ENCODE results near the gene ATRN. TPM values are rescaled to one million over a fixed set of nuclear protein-coding genes. Genes with fewer than 3 reads are reported as not detected.

Gene ATRN
- total RNA-seq, 2 donors from 2014 or later = 17.0 to 23.1 TPM

GRCh38 chr20:3447321-3447720, 23.5 kb upstream of the ATRN start:
- DNase-seq = no peak
- no peak for TF ChIP-seq CTCF (IDR thresholded peaks at IDR 0.05)
- Histone ChIP-seq H3K36me3 (no peaks in the 10 kb centered on the region), H3K27ac (no peak overlapping the region), H3K9ac (ENCODE audit: low read depth in 2 of 2, low read length in 2 of 2) (no peak overlapping the region), H3K27me3 (peaks cover 3% of the 10 kb centered on the region), H3K4me1 (no peaks in the 10 kb centered on the region), H3K9me3 (no peaks in the 10 kb centered on the region), H3K4me3 (no peak overlapping the region)
- intact Hi-C loops (cut with DNase I) = no loop called here

GRCh38 chr20:3449319-3449718, 21.5 kb upstream of the ATRN start:
- H3K36me3 ChIP-seq = no peaks in the 10 kb centered on the region
- H3K4me1 ChIP-seq = no peaks in the 10 kb centered on the region
- peaks cover 3% of the 10 kb centered on the region for H3K27me3 ChIP-seq
- DNase-seq = no peak
- intact Hi-C loops (cut with DNase I) = no loop called here
- no peak overlapping the region for H3K9ac ChIP-seq (ENCODE audit: low read depth in 2 of 2, low read length in 2 of 2)
- no peak overlapping the region for H3K4me3 ChIP-seq
- no peaks in the 10 kb centered on the region for H3K9me3 ChIP-seq
- TF ChIP-seq CTCF (IDR thresholded peaks at IDR 0.05) = no peak
- H3K27ac ChIP-seq = no peak overlapping the region

- no peak overlapping the region for H3K9ac ChIP-seq (ENCODE audit: low read depth in 2 of 2, low read length in 2 of 2)
- no peaks in the 10 kb centered on the region for H3K9me3 ChIP-seq
- no peak overlapping the region for H3K4me3 ChIP-seq
- H3K27me3 ChIP-seq = peaks cover 3% of the 10 kb centered on the region
- no peaks in the 10 kb centered on the region for H3K36me3 ChIP-seq
- TF ChIP-seq CTCF (IDR thresholded peaks at IDR 0.05) = no peak
- no peak for DNase-seq
- intact Hi-C loops (cut with DNase I) = no loop called here
- no peak overlapping the region for H3K27ac ChIP-seq
- H3K4me1 ChIP-seq = no peaks in the 10 kb centered on the region
Measured at GRCh38 chr20:3452136-3452535, 18.7 kb upstream of the ATRN start.

- intact Hi-C loops (cut with DNase I) = no loop called here
- H3K4me3 ChIP-seq = no peak overlapping the region
- no peaks in the 10 kb centered on the region for H3K4me1 ChIP-seq
- no peaks in the 10 kb centered on the region for H3K9me3 ChIP-seq
- H3K36me3 ChIP-seq = no peaks in the 10 kb centered on the region
- peaks cover 3% of the 10 kb centered on the region for H3K27me3 ChIP-seq
- no peak for TF ChIP-seq CTCF (IDR thresholded peaks at IDR 0.05)
- no peak overlapping the region for H3K27ac ChIP-seq
- H3K9ac ChIP-seq (ENCODE audit: low read depth in 2 of 2, low read length in 2 of 2) = no peak overlapping the region
- no peak for DNase-seq
Measured at GRCh38 chr20:3452690-3453089, 18.1 kb upstream of the ATRN start.

- Histone ChIP-seq H3K9ac (ENCODE audit: low read depth in 2 of 2, low read length in 2 of 2) (no peak overlapping the region), H3K4me3 (no peak overlapping the region), H3K27ac (no peak overlapping the region), H3K4me1 (no peaks in the 10 kb centered on the region), H3K9me3 (no peaks in the 10 kb centered on the region), H3K27me3 (no peaks in the 10 kb centered on the region), H3K36me3 (no peaks in the 10 kb centered on the region)
- DNase-seq = no peak
- TF ChIP-seq CTCF (IDR thresholded peaks at IDR 0.05) = no peak
- intact Hi-C loops (cut with DNase I) = no loop called here
Measured at GRCh38 chr20:3454831-3455230, 16.0 kb upstream of the ATRN start.

GRCh38 chr20:3456648-3457047, 14.2 kb upstream of the ATRN start:
- DNase-seq = no peak

More at GRCh38 chr20:3456648-3457047, 14.2 kb upstream of the ATRN start:
- Histone ChIP-seq H3K4me3 (no peak overlapping the region), H3K27ac (no peak overlapping the region), H3K9me3 (no peaks in the 10 kb centered on the region), H3K9ac (ENCODE audit: low read depth in 2 of 2, low read length in 2 of 2) (no peak overlapping the region), H3K27me3 (no peaks in the 10 kb centered on the region), H3K36me3 (no peaks in the 10 kb centered on the region), H3K4me1 (no peaks in the 10 kb centered on the region)
- intact Hi-C loops (cut with DNase I) = no loop called here
- TF ChIP-seq CTCF (IDR thresholded peaks at IDR 0.05) = no peak
